ENCODE results near the gene EDC3. TPM values are rescaled to one million over a fixed set of nuclear protein-coding genes. Genes with fewer than 3 reads are reported as not detected.

Gene EDC3
- total and polyA plus RNA-seq, 9 of the 15 experiments (the other 6 are each of a cell fraction or from before 2014, with no cell fraction given), result 11.7 to 63.9 (median 32.8) TPM

- intact Hi-C loops (cut with micrococcal nuclease), result no loop called here
- peaks cover 25% of the 10 kb centered on the region for H4K20me1 ChIP-seq (replicated peaks; ENCODE audit: control insufficient read depth, insufficient read depth, low read length)
- peaks cover 14% of the 10 kb centered on the region for H3K79me2 ChIP-seq (ENCODE audit: control insufficient read depth, insufficient read depth, low read length)
- in situ Hi-C loops (cut with MboI), result no loop called here
- no peak for TF ChIP-seq ZNF274 (IDR thresholded peaks at IDR 0.05; ENCODE audit: borderline replicate concordance, low read depth, low read length)
- TF ChIP-seq PYGO2 (tag; IDR thresholded peaks at IDR 0.05), result no peak
- no peak for TF ChIP-seq TRIM28 (IDR thresholded peaks at IDR 0.05)
- no peak for TF ChIP-seq ASH1L (IDR thresholded peaks at IDR 0.05; ENCODE audit: borderline replicate concordance, low read depth, partially characterized antibody)
- TF ChIP-seq HNRNPL (IDR thresholded peaks at IDR 0.05; ENCODE audit: low read depth, low read length), result no peak
- TF ChIP-seq CREB3L1 (IDR thresholded peaks at IDR 0.05; ENCODE audit: borderline replicate concordance, low read depth), result no peak
- no peak for TF ChIP-seq PHB (CRISPR knock-in tag; IDR thresholded peaks at IDR 0.05)
- no peak for TF ChIP-seq GTF2B (IDR thresholded peaks at IDR 0.05; ENCODE audit: extremely low read depth, insufficient read length)
- H3K9me3 ChIP-seq (replicated peaks; ENCODE audit: control insufficient read depth, insufficient read depth, low read depth, low read length), result no peaks in the 10 kb centered on the region
- CTCF ChIA-PET (ENCODE audit: low intra/inter-chr PET ratio), result no interaction called here
- H3K9me1 ChIP-seq (ENCODE audit: control insufficient read depth, insufficient read depth, low read length), result peaks cover 11% of the 10 kb centered on the region
- 91% methylated on average over 6 of the region's 6 CpGs for WGBS (ENCODE audit: insufficient coverage, low coverage, missing lambda C conversion rate)
- POLR2A ChIA-PET, result interaction anchor here (0.6 to 2.0 kb wide), 4 partner anchors 8 to 145 kb away, joined by 3 to 19 read pairs (median 4); partner anchors contain the start of gene ARID3B
- no peak overlapping the region for H2AFZ ChIP-seq (ENCODE audit: low read depth, low read length)
- BruUV-seq (replicated peaks), result no TSS peak
- peaks cover 0 to 11% of the 10 kb centered on the region in 2 experiments; a peak in 2 of 5 replicates for H3K4me1 ChIP-seq (replicated peaks in 1 of 2; ENCODE audit: control insufficient read depth in 2 of 2, insufficient read depth in 2 of 2, low read length in 2 of 2)
- no peak overlapping the region for H3K9ac ChIP-seq (ENCODE audit: insufficient read depth in 1 of 2, low read depth in 2 of 2, low read length in 2 of 2)
- H3K4me2 ChIP-seq (ENCODE audit: insufficient read depth, low read length), result no peak overlapping the region
- H3K27ac ChIP-seq (ENCODE audit: extremely low read depth, low read depth, low read length), result no peak overlapping the region
- ATAC-seq (no peak), DNase-seq (ENCODE audit: extremely low read depth in 1 of 4, low spot score in 3 of 4) (no peak), FAIRE-seq (no peak)
- H3K4me3 ChIP-seq, result no peak overlapping the region
- no peaks in the 10 kb centered on the region for H3K27me3 ChIP-seq (ENCODE audit: control insufficient read depth in 2 of 2, insufficient read depth in 2 of 2, low read length in 2 of 2)
- H3K36me3 ChIP-seq (ENCODE audit: control insufficient read depth, insufficient read depth, low read length), result peaks cover 99% of the 10 kb centered on the region
Measured at GRCh38 chr15:74625693-74626092, 70.1 kb downstream of the EDC3 start.

All from K562 (cell line).